Naive thymus-derived CD8-positive, alpha-beta T cell (primary cell): ENCODE measurements around the gene ATP2B3. TPM values are rescaled to one million over a fixed set of nuclear protein-coding genes. Genes with fewer than 3 reads are reported as not detected.

ENCODE experiments used
- ATAC-seq, 2 donors: fragments of 150-1000 bp; cut with Tn5 transposase in 1 of 2; sonication (Bioruptor Pico), chemical (Tn5 transposase) in 1 of 2; 1 replicate in 1 of 2; 2 replicates in 1 of 2; pipeline ENCODE4 v1.10.0; 2021; ENCODE audit warnings: mild to moderate bottlenecking in 2 of 2, moderate library complexity in 2 of 2
- POLR2A ChIA-PET: fragments of 350-600 bp; sonication (Branson Sonifier 250); formaldehyde crosslinking; loops from one replicate; lab custom pipeline; 2021; ENCODE audit warnings: antibody characterized with exemption; lab: Charles Lee
- DNase-seq, 10 donors: peaks; one replicate each; pipeline versions ENCODE4 v3.0.0 to v3.0.0-alpha.2; 2020 to 2022
- H3K27ac Mint-ChIP-seq, 10 donors: one replicate each; pipeline ENCODE4 v1.8.0; 2020 to 2022; ENCODE audit warnings: mild to moderate bottlenecking in 10 of 10, mixed read lengths in 10 of 10, moderate library complexity in 4 of 10, inconsistent platforms in 1 of 10
- H3K27me3 Mint-ChIP-seq, 5 donors: one replicate each; pipeline ENCODE4 v1.8.0; 2021 to 2022; ENCODE audit warnings: mixed read lengths in 5 of 5
- H3K36me3 Mint-ChIP-seq, 3 donors: one replicate each; pipeline ENCODE4 v1.8.0; 2020 to 2022; ENCODE audit warnings: mixed read lengths in 3 of 3, mild to moderate bottlenecking in 2 of 3, inconsistent platforms in 1 of 3
- H3K4me1 Mint-ChIP-seq, 4 donors: one replicate each; pipeline ENCODE4 v1.8.0; 2021 to 2022; ENCODE audit warnings: mixed read lengths in 4 of 4
- H3K4me3 Mint-ChIP-seq, 10 donors: one replicate each; pipeline ENCODE4 v1.8.0; 2020 to 2022; ENCODE audit warnings: mild to moderate bottlenecking in 10 of 10, mixed read lengths in 10 of 10, moderate library complexity in 6 of 10, inconsistent platforms in 1 of 10
- H3K9me3 Mint-ChIP-seq, 9 donors: one replicate each; pipeline ENCODE4 v1.8.0; 2020 to 2022; ENCODE audit warnings: mixed read lengths in 9 of 9, mild to moderate bottlenecking in 3 of 9, inconsistent platforms in 1 of 9, moderate library complexity in 1 of 9
- polyA plus RNA-seq, 3 donors: library from polyadenylated mRNA; unstranded; fragments of 300-500 nt; fragmentation: Illumina TruSeq; gene quantifications; one replicate each; pipeline ENCODE4 v1.2.3, GENCODE V29; 2021
- total RNA-seq, 8 experiments: library from RNA in 2 of 8; stranded (reverse) in 2 of 8; gene quantifications; one replicate each; pipeline ENCODE4 v1.2.3 and lab custom pipeline; 2021 to 2026

Gene ATP2B3
- total and polyA plus RNA-seq, 5 experiments from 2014 or later, result not detected

DNA sequence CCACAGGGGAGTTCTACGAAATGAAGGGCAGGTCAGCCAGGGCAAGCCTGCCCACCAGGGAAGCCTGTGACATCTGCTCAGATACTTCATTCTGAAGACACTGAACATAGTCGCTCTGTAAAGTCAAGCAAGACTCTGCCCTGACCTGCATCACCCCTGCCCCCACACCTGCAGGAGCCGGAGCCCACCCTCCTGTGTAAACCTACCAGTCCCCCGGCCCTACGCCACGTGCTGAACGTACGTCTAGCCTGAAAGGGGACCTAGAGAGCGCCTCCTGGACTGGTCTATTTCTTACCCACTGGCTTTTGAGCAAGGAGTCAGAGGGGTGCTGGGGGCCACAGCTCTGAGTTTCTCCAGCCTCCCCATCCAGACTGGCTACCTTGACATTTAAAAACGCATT lies 69.9 kb downstream of the ATP2B3 start:
- DNase-seq (no peak), ATAC-seq (no peak)
- peaks cover 0 to 35% (median 0%) of the 10 kb centered on the region in 3 donors for H3K36me3 Mint-ChIP-seq
- no peaks in the 10 kb centered on the region for H3K9me3 Mint-ChIP-seq
- H3K27ac Mint-ChIP-seq, result no peak overlapping the region
- H3K4me3 Mint-ChIP-seq, result no peak overlapping the region
- no peaks in the 10 kb centered on the region for H3K27me3 Mint-ChIP-seq
- POLR2A ChIA-PET, result no interaction called here
- peaks cover 6 to 19% (median 17%) of the 10 kb centered on the region in 4 donors for H3K4me1 Mint-ChIP-seq

DNA sequence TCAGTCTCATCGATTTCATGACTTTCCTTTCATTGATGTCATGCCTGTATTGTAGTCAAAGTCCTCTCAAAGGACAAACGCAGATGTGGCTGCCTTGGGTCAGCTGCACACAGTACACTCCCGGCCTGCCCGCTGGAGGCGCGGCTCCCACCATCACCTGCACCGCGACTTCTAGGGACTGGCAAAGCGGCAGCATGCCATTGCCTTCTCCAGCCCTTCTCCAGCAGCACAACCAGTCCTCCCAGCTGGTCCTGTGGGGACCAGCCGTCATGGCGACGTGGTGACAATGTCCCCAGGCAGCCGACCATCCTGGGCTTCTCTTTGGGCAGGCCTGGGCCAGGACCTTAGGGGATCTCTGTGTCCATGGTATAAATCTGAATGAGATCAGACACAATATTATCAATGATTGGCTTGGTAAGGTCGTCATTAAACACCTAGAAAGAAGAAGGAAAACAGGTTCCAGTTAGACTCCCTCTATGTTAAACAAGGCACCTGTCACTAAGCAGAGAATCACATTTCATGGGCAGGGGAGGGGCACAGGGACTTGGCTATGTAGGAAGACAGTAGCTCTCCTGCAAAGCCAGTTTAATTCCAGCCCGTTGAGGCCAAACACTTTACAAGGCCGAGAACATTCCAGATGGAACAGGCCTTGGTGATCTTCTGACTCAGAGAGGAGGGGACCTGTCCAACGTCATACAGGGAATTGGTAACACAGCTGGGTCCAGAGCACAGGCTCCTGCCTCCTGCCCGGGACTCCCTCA lies 70.8 kb downstream of the ATP2B3 start:
- POLR2A ChIA-PET, result interaction anchor here (0.6 kb wide), 1 partner anchor 171 kb away, joined by 5 read pairs; no protein-coding TSS in a partner anchor
- H3K36me3 Mint-ChIP-seq, result peaks cover 0 to 41% (median 0%) of the 10 kb centered on the region in 3 donors
- H3K27ac Mint-ChIP-seq, result no peak overlapping the region
- H3K4me3 Mint-ChIP-seq, result no peak overlapping the region
- no peak for ATAC-seq
- DNase-seq, result no peak
- H3K4me1 Mint-ChIP-seq, result peaks cover 4 to 10% (median 9%) of the 10 kb centered on the region in 4 donors
- H3K27me3 Mint-ChIP-seq, result no peaks in the 10 kb centered on the region
- H3K9me3 Mint-ChIP-seq, result no peaks in the 10 kb centered on the region

DNA sequence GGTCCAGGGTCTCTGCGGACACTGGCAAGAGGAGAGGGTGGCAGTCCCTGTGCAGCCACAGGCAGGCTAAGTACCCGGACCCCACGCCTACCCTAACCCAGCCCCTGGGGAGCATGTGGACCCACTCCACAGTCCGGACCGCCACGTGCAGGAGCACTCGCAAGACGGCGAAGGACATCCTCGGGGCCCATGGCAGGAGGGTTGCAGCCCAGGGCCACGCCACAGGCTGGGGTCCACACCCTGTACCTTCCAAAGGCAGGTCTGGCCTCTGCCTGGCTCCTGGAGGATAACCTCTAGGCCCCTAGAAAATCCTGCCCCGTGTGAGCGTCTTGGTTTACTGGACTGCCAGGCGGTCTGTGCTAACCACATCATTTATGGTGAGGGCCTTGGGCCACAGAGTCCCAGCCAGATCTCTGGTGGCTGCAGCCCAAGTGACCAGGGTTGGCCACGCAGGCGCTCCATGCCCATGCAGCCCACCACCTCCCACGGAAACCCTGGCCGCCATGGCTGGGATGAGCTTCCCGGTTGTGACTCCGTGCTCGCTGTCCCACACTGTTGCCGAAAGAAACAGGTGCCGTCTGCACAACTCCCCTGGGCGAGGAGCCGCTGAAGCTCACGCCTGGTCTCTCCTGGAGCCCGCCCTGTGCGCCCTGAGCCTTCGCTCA lies 71.5 kb downstream of the ATP2B3 start:
- H3K27ac Mint-ChIP-seq, result no peak overlapping the region
- no peaks in the 10 kb centered on the region for H3K9me3 Mint-ChIP-seq
- POLR2A ChIA-PET, result no interaction called here
- H3K4me3 Mint-ChIP-seq, result no peak overlapping the region
- H3K4me1 Mint-ChIP-seq, result peaks cover under 1 to 4% (median 1%) of the 10 kb centered on the region in 4 donors
- H3K27me3 Mint-ChIP-seq, result no peaks in the 10 kb centered on the region
- H3K36me3 Mint-ChIP-seq, result peaks cover 0 to 48% (median 0%) of the 10 kb centered on the region in 3 donors
- ATAC-seq, result no peak
- DNase-seq, result peak in 1 of 10 donors; percentile 31

DNA sequence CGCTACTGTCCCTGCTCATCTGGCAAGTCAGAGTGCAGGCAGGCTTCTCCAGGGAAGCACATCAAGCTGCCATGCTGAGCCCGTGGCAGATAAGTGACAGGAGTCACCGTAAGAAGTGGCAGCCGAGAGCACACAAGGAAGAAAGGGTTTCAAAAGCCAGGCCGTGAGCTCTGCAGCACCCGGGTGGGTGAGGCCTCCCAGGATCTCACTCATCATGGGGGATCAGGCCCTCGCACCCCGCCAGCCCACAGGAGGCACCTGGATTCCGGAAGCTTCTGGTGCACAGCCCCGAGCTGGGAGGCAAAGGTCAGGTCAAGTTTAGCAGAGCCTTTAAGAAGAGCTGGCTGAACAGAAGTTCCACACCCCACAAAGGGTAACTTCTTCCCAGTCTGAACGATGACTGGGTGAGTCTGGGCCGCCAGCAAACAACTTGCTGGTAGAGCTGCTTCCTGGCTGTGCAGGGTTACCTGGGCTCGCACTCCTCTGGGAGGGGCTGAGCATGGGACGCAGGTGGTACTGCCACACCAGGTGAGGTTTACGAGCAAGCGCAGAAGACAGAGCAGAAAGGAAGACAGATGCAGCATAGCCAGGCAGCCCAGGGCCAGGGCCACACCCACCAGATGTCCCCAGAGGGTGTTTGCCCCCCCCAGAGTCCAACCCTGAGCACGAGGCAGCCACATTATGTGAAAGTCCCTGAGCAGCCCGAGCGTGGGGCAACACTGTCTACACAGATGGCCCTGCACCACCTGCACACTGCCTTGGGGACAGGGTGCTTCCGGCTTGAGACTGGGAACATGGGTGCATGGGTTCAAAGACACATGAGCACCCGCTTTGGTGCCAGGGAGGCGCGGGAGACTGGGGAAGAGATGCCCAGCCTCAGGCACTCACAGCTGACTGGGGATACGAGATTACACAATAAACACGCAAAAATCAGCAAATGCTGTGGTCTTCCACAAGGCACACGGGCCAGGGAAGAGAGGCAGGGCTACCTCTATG lies 73.8 kb downstream of the ATP2B3 start:
- H3K4me3 Mint-ChIP-seq, result no peak overlapping the region
- no peaks in the 10 kb centered on the region for H3K9me3 Mint-ChIP-seq
- peaks cover 0 to 60% (median 0%) of the 10 kb centered on the region in 3 donors for H3K36me3 Mint-ChIP-seq
- H3K27ac Mint-ChIP-seq, result peak overlapping the region in 2 of 10 donors; percentile 48 to 80
- DNase-seq (no peak), ATAC-seq (no peak)
- POLR2A ChIA-PET, result no interaction called here
- H3K27me3 Mint-ChIP-seq, result no peaks in the 10 kb centered on the region
- peaks cover 5 to 12% (median 8%) of the 10 kb centered on the region in 4 donors for H3K4me1 Mint-ChIP-seq

DNA sequence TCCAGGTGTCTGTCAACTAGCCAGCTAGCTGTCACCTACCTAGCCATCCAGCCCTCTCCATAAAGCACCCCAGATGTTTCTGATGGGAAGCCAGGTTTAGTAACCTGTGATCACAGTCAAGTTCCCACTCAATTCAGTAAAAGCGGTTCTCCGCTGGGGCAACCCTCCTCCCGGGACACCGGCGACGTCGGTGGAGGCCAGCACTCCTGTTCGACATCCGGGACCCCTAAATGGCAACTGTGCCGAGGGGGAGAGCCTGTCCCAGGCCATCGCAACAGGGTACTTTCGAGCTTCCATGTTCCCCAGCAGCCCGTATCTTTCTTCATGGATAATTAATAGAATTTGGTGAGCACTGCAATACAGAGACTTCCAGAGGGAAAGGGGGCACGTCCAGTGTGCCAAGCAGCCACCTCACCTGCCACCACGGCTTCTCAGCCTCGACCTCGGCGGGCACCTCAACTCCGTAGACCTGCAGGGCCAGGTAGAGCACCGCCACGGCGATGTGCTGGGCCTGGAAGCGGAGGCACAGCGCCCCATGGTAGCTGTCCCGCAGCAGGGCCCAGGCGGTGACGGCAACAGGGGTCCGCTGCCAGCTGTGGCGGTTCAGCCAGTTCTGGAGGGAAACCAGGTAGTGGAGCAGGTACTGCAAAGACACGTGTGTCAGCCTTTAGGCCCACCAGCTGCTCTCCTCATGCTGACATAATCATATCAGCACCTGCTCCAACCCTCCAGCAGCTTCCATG lies 74.8 kb downstream of the ATP2B3 start:
- H3K4me3 Mint-ChIP-seq, result no peak overlapping the region
- H3K36me3 Mint-ChIP-seq, result peaks cover 0 to 52% (median 0%) of the 10 kb centered on the region in 3 donors
- H3K27me3 Mint-ChIP-seq, result no peaks in the 10 kb centered on the region
- peak overlapping the region in 1 of 10 donors; percentile 57 for H3K27ac Mint-ChIP-seq
- DNase-seq (no peak), ATAC-seq (no peak)
- peaks cover 7 to 22% (median 16%) of the 10 kb centered on the region in 4 donors for H3K4me1 Mint-ChIP-seq
- POLR2A ChIA-PET, result no interaction called here
- no peaks in the 10 kb centered on the region for H3K9me3 Mint-ChIP-seq

DNA sequence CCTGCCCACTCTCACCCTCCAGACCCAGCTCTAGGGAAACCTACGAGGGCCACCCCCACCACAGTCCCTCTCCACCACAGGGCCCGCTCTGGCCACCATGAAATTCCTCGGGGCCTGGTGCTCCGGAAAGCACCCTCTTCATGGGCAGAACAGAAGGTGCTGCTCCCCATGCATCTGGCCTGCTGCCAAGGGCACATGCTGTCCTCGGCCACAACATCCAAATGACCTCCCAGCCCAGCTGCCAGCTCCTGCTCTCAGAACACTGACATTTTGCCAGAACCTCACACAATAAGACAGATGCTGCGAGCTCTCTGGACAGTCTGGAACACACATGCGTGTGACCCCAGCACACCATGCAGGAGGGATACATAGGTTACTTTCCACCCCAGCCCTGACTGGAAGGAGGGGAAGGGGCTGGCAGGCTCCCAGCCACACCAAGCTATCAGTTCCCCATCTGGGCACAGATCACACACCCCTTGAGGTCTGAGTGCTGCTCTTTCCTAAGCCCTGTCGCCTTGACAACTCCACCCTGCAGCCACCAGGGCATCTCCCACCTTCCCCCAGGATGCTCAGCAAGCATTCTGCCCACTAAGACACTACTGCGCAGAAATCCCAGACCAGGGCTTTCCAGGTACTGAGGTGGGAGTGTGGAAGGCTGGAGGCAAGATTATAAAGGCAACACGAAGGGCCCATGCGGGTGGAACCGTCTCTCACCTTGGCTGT lies 75.7 kb downstream of the ATP2B3 start:
- peaks cover 0 to 2% (median 0%) of the 10 kb centered on the region in 9 donors for H3K9me3 Mint-ChIP-seq
- DNase-seq (no peak), ATAC-seq (no peak)
- peaks cover 9 to 31% (median 24%) of the 10 kb centered on the region in 4 donors for H3K4me1 Mint-ChIP-seq
- H3K27me3 Mint-ChIP-seq, result no peaks in the 10 kb centered on the region
- peaks cover 0 to 45% (median 0%) of the 10 kb centered on the region in 3 donors for H3K36me3 Mint-ChIP-seq
- POLR2A ChIA-PET, result no interaction called here
- H3K27ac Mint-ChIP-seq, result peak overlapping the region in 2 of 10 donors; percentile 54 to 57
- no peak overlapping the region for H3K4me3 Mint-ChIP-seq

DNA sequence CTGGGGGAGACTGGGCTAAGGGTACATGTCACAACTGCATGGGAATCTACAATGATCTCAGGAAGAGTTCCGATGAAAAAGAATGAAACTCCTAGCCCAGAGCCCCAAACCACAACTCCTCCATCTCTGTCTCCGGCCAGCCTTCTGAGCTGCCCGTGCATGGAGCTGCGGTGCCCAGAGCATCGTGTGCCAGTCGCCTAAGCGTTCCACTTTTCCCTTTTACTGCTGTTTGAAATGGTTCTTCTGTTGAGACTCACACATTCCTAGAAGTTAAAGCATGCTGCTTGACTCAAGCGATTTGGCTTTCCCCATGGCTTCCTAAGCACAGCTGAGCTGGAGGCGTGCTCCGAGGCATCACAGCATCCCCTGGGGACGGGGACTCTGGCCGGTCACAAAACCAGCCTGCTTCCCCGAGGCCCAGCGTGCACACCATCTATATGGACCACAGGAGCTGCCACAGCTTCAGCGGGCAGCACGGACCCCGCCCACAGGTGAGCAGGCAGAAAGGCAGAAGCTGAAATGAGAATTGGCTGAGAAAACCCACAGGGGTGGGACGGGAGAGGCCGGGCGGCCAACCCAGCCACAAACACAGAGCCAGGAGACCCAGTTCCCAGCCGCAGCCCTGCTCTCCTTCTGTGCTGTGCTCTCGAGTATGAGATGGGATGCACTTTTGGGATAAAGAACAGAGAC lies 76.5 kb downstream of the ATP2B3 start:
- no peak for ATAC-seq
- peaks cover 0 to 43% (median 0%) of the 10 kb centered on the region in 3 donors for H3K36me3 Mint-ChIP-seq
- no peak overlapping the region for H3K27ac Mint-ChIP-seq
- no peak overlapping the region for H3K4me3 Mint-ChIP-seq
- POLR2A ChIA-PET, result no interaction called here
- no peaks in the 10 kb centered on the region for H3K27me3 Mint-ChIP-seq
- peaks cover 0 to 2% (median 0%) of the 10 kb centered on the region in 9 donors for H3K9me3 Mint-ChIP-seq
- H3K4me1 Mint-ChIP-seq, result peaks cover 9 to 34% (median 25%) of the 10 kb centered on the region in 4 donors
- DNase-seq, result no peak

DNA sequence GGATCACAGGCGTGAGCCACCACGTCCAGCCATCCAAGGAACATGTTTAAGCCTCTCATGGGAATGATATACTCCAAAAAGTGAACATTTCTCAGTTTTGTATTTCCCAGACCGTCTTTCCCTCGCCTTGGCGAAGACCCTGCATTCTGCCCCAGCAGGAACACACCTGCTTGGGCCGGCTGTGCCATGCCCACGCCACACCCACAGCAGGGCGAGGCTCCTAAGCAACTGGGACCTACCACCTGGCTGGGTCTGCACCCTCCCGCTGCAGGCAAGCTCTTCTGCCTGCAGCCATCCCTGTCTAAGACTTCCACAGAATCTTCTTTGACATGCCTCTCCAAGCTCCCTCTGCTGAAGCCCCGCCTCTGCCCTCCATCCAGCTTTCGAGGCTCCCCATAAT lies 77.9 kb downstream of the ATP2B3 start:
- H3K27me3 Mint-ChIP-seq, result no peaks in the 10 kb centered on the region
- peak overlapping the region in 2 of 10 donors; percentile 43 to 60 for H3K27ac Mint-ChIP-seq
- DNase-seq (no peak), ATAC-seq (no peak)
- POLR2A ChIA-PET, result interaction anchor here (1.2 kb wide), 1 partner anchor 13 kb away, joined by 4 read pairs; no protein-coding TSS in a partner anchor
- H3K4me1 Mint-ChIP-seq, result peaks cover 13 to 41% (median 32%) of the 10 kb centered on the region in 4 donors
- H3K9me3 Mint-ChIP-seq, result peaks cover 0 to 2% (median 0%) of the 10 kb centered on the region in 9 donors
- H3K36me3 Mint-ChIP-seq, result peaks cover 0 to 41% (median 0%) of the 10 kb centered on the region in 3 donors
- H3K4me3 Mint-ChIP-seq, result no peak overlapping the region

DNA sequence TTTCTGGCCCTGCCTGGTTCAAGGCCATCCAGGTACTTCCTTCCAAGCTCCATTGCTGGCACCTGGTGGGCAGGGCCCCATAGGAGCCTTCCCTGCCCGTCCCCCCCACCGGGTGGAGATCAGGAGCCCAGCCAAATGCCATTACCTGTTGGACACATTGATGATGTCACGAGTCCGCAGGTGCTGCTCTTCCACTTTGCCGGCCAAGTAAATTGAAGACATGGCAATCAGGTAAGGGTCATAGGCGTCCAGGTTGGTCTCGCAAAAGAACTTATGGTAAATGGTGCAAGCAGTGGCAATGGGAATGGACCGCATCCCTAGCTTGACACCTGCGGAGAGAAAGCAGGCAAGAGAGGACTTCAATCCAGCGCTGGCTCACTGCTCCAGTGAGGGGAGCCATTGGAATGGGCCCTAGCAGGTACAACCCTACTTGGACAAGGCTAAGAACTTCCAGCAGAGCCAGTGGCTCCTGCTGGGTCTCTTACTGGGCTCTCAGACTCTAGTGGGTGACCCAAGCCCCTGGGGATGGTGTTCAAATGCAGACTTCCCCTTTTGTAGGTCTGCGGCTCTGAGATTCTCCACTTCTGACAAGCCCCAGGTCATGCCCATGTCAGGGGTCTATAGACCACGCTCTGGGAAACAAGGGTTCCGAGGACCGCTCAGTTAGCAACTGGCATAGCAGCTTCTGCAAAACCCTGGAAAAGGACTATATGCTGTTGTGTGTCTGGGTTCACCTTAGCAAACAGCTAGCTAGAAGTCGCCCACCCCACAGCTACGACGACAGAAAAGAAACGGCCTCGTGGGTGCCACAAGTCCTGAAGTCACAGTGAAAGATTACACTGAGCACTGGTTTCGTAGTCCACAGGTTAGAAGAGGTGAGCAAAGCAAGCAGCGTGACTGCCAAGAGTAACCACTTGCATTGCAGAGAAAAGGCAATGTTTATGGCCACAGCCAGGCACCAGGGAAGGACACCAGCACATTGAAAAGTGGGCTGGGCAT lies 78.7 kb downstream of the ATP2B3 start:
- no peak for DNase-seq
- POLR2A ChIA-PET, result interaction anchor here (1.2 kb wide), 1 partner anchor 13 kb away, joined by 4 read pairs; no protein-coding TSS in a partner anchor

More for the DNA sequence above, 78.7 kb downstream of the ATP2B3 start:
- ATAC-seq, result no peak
- Mint-ChIP-seq H3K4me3 (peak overlapping the region in 7 of 10 donors; percentile 21 to 92 (median 61)), H3K4me1 (peaks cover 14 to 46% (median 37%) of the 10 kb centered on the region in 4 donors), H3K27me3 (no peaks in the 10 kb centered on the region), H3K36me3 (peaks cover 0 to 37% (median 0%) of the 10 kb centered on the region in 3 donors), H3K27ac (peak overlapping the region in 5 of 10 donors; percentile 8 to 87 (median 43)), H3K9me3 (peaks cover 0 to 2% (median 0%) of the 10 kb centered on the region in 9 donors)
